GM18909 (cell line): ENCODE data around the gene CCS.

Experiments used
- ATAC-seq: cut with Tn5 transposase; IDR thresholded peaks from one replicate; pipeline ENCODE4 v1.9.1; 2021; ENCODE audit warnings: mild to moderate bottlenecking; ENCODE audit not compliant: unreplicated experiment, poor library complexity

CCS gene

DNA sequence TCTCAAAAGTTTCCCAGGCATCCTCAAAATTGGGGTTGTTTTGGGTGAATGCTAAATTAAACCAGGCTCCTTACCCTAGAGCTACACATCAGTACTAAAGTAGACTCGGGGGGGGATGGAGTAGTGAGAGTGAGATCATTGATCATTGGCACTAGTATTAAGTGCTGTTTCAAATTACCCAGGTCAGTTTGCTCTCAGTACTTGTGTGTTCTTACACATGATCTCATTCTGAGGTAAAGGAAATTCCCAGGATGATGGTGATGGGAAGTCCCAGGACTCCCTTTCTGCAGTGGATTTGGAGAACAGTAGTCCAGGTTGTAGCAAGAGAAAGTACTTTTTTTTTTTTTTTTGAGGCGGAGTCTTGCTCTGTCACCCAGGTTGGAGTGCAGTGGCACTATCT is 58.0 kb downstream of the CCS start:
- no peak for ATAC-seq

- no peak for ATAC-seq
Measured at GRCh38 chr11:66652651-66653050, 59.7 kb downstream of the CCS start.

GRCh38 chr11:66653123-66653522 is 60.1 kb downstream of the CCS start:
- no peak for ATAC-seq
